Mesenteric fat pad (tissue), 1 donor: ENCODE data around the gene EXPH5. TPM values are rescaled to one million over a fixed set of nuclear protein-coding genes. Genes with fewer than 3 reads are reported as not detected.

Source experiments
- DNase-seq: peaks from one replicate; pipeline ENCODE4 v3.0.0-alpha.2; 2020; ENCODE audit warnings: low spot score
- total RNA-seq: library from RNA; stranded (reverse); fragmentation: NEBNext Ultra II Directional; extraction: Animal tissue kit (Norgen Biotek cat#: 25700); gene quantifications from one replicate; pipeline ENCODE4 v1.2.1, GENCODE V29; 2021
- donor health status: DM: yes; HTN: yes; CAD: no.

Gene EXPH5
- total RNA-seq, 1 donor from 2014 or later: 0.87 TPM

- no peak for DNase-seq
Observed at GRCh38 chr11:108561535-108561991, 32.0 kb downstream of the EXPH5 start.

GRCh38 chr11:108559904-108560303 lies 33.7 kb downstream of the EXPH5 start:
- no peak for DNase-seq

GRCh38 chr11:108559340-108559739 lies 34.2 kb downstream of the EXPH5 start:
- no peak for DNase-seq

DNA sequence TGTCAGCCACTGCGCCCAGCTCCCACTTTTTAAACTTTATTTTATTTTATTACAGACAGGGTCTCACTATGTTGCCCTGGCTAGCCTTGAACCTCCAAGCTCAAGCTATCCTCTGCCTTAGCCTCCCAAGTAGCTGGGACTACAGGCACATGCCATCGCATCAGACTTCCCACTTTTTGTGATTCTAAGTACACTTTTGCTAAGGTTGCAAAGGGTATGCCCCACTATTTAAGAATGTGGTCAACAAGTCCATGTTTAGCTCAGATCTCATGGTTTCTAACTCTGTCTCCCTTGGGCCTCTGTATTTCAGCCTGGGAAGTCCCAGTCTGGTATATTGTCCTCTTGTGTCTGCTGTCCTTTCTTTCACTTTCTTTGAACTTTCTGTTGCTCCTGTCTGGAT lies 35.3 kb downstream of the EXPH5 start:
- DNase-seq: no peak

- DNase-seq: no peak
Observed at GRCh38 chr11:108556019-108556418, 37.5 kb downstream of the EXPH5 start.

DNA sequence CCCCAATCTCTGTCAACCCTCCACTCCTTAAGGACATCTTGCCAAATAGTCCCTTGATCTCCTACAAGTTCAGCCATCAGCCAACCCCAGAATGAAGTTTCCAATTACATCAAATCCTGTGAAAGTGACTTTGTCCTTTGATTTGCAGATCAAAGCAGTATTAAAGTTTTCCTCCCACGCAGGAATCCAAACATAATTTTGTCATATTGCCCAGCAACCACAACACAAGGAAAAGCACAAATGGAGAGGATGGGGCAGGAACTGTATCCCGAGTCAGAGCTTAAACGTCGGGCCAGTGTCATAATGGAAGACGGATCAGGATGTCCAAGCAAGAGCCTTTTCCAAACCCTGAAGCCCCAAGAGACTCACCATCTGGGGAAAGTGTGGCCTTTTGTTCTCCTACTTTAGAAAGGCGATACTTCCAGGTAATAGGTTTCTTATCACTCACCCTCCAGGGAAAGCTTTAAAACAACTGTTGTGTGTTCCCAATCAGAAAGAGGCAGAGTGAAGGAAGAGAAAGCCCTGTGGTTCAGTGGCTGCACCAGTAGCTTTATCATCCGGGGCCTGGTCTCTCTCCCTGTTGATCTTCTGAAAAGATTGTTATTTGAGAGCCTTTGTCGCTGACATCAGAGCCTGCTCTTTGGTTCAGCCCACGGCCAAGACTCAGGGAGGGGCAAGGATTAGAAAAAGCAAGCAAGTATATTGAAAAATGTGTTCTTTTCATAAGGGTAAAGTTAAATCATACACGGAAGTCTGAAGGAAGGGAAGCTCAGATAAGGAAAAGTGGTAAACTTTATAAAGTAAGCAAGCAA lies 41.7 kb downstream of the EXPH5 start:
- DNase-seq: no peak

GRCh38 chr11:108549319-108549885 lies 44.2 kb downstream of the EXPH5 start:
- DNase-seq: no peak

DNA sequence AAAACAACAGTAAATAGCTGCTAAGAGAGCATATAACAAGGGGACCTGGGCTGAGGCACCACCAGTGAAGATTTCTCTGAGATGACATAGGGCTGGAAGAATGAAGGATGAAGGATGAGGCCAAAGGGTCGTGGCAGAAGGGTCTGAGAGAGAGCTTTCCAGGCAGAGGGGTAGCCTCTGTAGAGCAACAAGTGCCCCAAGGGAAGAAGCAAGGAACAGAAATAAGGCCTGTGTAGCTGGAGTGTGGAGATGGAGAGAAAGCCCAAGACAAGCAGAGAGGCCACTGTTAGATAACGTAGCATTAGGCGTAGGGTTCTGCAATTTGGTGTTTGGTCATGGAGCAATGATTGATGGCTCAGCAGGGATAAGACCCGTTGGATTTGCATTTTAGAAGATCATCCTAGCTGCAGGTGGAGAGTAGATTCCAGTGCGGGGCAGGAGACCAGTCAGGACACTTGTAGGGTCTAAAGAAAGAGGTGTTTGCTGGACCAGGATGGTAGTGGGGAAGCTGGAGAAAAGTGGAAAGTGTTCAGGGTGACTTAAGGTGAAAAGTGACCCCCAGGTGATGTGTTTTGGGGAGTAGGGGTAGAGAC lies 47.6 kb downstream of the EXPH5 start:
- no peak for DNase-seq

- DNase-seq: no peak
Observed at GRCh38 chr11:108543316-108543964, 50.1 kb downstream of the EXPH5 start.

DNA sequence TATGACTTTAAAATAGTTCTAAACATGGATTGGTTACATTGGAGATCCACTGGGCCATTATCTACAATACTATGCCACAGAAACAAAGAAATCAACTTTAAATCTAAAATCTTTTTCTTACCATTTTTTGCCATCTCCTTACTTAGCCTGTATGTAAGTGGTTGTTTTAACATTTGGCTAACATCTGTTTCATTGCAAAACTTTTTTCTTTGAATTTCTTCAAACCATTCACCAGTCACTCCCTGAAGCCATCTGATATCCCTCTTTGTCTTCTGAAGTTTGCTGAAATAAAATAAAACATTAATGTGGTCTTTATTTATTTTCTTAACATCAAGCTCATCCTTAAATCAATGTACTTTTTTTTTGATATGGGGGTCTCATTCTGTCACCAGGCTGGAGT lies 52.0 kb downstream of the EXPH5 start:
- no peak for DNase-seq

DNA sequence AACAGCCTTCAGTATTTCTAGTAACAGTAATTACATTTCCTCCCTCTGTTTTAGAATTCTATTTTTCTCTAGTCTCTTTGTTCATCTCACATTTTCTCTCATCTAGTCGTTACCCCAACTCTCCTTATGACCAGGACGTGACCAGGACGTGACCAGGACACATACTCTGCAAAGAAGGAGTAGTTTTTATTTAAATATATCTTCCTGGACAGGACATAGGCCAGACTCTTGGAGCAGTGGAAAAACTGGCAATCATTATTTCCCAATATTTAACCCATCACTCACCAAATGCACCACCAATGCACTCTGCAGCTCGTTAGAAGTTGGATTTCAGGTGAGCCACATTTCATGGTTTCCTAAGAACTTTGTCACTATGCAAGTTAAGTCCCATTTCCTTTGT lies 55.1 kb downstream of the EXPH5 start:
- DNase-seq: no peak

DNA sequence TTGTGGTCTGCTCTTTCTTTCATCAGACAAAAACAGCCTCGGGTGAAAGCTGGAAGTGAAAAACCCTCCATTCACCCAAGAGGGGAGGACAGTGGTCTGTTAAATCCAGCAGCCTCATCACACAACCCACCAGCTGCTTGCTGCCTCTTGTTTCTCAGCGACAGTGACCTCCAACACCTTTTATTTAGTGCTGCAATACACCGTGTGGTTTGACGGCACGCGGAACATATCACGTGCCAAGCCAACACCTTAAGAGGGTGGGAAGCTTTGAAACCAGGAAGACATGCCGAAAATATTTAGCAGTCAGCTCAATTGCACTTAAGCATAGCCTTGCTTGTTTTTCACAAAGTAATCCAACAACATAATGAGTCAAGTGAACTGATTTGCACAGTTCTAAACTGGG lies 55.5 kb downstream of the EXPH5 start:
- DNase-seq: no peak

- no peak for DNase-seq
Observed at GRCh38 chr11:108536783-108537182, 56.8 kb downstream of the EXPH5 start.

DNA sequence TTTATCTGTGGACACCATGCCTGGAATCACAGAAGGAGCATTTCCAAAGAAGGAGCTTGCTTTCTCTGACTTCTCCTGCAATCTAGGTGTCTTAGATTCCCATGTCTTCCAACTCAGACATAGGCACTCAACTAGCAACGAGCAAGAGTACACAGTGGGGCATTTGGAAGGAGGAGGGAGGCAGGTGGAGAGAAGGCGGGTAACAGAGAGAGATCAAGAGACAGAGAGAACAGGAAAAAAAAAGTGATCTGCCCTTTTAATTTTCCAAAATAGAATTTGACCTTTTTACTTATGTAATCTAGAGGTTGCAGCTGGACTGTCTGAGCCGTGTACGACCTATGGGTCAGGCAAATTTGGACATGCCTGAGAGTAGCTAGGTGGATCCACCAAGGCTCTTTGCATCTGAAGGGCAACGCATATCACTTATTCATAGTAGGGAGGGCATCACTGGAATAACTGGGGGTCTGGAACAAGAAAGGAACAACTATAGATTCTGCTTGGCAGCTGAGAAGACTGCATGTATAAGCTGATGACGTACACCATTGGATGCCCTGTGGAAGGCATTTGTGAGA lies 58.1 kb downstream of the EXPH5 start:
- DNase-seq: no peak

DNA sequence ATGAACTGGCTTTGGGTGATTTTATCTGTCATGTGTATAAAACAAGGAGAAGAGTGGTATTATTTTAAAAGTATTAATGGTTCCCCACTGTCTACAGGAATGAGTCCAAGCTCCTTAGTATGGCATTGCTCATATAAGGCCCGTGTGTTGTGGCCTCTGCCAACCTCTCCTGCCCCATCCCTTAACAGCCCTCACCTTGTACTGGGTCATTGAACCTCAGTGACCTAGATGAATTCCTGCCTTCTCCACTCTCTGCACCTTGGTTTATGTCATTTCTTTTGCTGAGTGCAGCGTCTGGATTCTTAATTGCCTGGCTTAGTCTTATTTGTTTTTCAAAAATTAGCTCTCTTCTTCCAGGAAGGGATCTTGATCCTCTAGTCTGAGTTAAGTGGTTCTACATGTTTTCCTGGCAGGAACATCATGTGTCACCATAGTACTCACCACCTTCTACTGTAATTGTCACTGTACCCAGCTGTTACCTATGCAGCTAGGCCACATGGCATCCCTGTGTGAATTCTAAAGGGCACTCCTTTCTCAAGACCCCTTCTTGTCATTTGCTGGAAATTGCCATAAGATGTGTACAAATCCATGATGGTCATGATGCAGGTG lies 59.2 kb downstream of the EXPH5 start:
- no peak for DNase-seq

DNA sequence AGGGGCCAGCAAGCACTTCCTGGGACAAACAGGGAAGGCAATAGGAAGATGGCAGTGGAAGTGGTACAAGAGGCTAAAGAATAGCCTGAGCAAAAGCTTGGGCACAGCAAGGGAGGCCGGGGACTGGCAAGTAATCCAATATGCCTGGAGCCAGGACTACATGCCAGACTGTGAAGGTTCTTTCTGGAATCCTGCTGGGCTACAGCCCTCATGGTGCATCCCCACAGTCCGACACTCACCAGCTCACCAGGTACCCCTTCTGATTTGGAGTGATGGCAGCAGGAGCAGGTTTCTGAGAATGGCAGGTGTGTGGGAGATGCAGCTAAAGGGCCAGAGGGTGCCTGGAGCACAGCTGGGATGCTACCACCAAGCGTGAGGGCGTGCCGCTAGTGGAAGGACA lies 63.1 kb downstream of the EXPH5 start:
- no peak for DNase-seq

DNA sequence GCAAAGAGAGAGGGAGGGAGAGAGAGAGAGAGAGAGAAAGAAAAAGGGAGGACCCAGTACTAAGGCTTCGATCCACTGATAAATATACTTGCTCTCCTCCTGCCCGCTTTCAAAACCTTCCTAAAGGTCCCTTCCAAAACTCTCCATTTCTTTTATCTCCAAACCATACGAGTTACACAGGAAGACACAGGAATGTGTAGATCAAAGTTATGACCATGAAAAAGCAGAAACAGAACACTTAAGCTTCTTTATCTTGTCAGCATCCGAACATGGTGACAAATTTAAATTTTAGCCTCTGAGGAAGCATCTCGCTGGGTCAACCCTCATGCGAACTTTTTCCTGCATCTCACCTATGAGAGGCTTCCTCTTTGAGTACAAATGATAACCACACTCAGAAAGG lies 66.2 kb downstream of the EXPH5 start:
- no peak for DNase-seq

- no peak for DNase-seq
Observed at GRCh38 chr11:108525161-108525560, 68.4 kb downstream of the EXPH5 start.

GRCh38 chr11:108524422-108524821 lies 69.1 kb downstream of the EXPH5 start:
- DNase-seq: no peak

GRCh38 chr11:108522318-108522717 lies 71.2 kb downstream of the EXPH5 start:
- no peak for DNase-seq

- DNase-seq: no peak
Observed at GRCh38 chr11:108518581-108518980, 75.0 kb downstream of the EXPH5 start.
